WTC11 (cell line): ENCODE measurements around the gene CDKN2B.

Source experiments
- CTCF ChIP-seq: fragments of 200-600 bp; IDR thresholded peaks from 2 replicates; pipeline ENCODE4 v1.8.0; 2022; ENCODE audit warnings: antibody characterized with exemption
- ESRRA ChIP-seq: sonication (generic); formaldehyde crosslinking; IDR thresholded peaks from 2 replicates; pipeline ENCODE4 v1.8.1; 2022; ENCODE audit warnings: mild to moderate bottlenecking, missing genetic modification reagents, borderline replicate concordance
- ZBTB21 ChIP-seq: sonication (generic); formaldehyde crosslinking; IDR thresholded peaks from 2 replicates; pipeline ENCODE4 v1.8.1; 2023; ENCODE audit warnings: mild to moderate bottlenecking, missing genetic modification reagents, borderline replicate concordance

DNA sequence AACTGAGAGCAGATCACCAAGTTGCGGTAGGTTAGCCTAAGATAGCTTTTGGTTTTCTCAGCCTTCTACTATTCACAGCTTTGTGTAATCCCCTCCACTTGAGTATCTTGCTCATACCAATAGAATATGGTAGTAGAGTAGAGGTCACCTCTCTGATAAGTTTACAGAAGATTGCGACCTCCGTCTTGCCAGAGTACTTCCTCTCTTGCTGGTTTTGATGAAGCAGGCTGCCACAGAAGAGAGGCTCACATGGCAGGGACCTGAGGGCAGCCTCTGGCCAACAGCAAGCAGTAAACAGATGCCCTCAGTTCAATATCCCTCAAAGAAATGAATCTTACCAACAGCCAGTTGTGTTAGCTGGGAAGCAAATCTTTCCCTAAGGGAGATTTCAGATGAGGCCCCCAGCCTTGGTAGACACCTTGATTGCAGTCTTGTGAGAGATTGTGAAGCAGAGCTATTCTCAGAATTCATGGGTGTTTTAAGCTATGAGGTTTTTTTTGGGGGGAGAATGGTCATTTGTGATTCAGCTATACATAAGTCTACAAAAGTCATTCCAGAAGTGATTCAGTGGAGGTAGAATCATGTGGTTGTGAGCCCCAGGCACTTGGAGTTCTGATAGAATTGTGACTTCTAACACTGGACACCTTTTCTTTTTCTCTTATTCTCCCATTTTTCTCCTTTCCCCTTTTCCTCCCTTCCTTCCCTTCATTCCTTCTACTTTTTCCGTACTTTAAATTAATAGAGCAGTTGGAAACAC is 22.7 kb upstream of the CDKN2B start:
- no peak for TF ChIP-seq CTCF
- TF ChIP-seq ESRRA: no peak
- no peak for TF ChIP-seq ZBTB21 (CRISPR knock-in tag)
